GM18861 (cell line): ENCODE data around the gene LRRC4C.
"Not testable (repeated sequence)": the region's sequence is repeated elsewhere in the genome, so short reads cannot be mapped to it uniquely, and the experiment has no call there.

ENCODE experiments used
- ATAC-seq: cut with Tn5 transposase; IDR thresholded peaks from one replicate; pipeline ENCODE4 v1.9.1; 2021; ENCODE audit not compliant: unreplicated experiment

LRRC4C gene

GRCh38 chr11:40542821-40543220, 916.6 kb downstream of the LRRC4C start:
- no peak for ATAC-seq

DNA sequence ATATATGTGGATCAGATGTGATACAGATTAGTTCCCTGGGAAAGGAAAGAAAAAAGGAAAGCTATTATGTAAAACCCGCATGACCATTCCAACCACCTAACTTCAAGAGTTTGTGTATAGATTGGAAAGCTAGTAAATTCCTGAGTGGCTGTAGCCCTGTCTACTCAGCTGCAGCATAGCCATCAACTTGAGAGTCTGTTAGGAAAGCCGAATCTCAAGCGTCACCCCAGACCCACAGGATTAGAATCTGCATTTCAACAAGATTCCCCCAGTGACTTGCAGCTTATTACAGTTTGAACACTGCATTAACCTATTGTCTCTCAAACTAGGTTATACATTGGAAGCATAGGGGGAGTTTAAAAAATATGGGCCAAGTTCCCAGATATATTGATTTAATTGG, 921.7 kb downstream of the LRRC4C start:
- ATAC-seq: no peak

DNA sequence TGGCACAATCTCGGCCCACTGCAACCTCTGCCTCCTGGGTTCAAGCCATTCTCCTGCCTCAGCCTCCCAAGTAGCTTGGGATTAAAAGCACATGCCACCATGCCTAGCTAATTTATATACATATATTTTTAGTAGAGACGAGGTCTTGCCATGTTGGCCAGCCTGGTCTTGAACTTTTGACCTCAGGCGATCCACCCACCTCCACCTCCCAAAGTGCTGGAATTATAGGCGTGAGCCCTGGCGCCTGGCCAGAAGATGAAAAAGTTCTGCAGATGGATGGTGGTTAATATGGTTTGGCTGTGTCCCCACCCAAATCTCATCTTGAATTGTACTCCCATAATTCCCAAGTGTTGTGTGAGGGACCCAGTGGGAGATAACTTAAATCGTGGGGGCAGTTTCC, 937.4 kb downstream of the LRRC4C start:
- not testable (repeated sequence) for ATAC-seq

- ATAC-seq: no peak
Measured at GRCh38 chr11:40517122-40517521, 942.3 kb downstream of the LRRC4C start.

GRCh38 chr11:40514124-40514523, 945.3 kb downstream of the LRRC4C start:
- no peak for ATAC-seq

GRCh38 chr11:40513281-40513680, 946.2 kb downstream of the LRRC4C start:
- ATAC-seq: no peak

DNA sequence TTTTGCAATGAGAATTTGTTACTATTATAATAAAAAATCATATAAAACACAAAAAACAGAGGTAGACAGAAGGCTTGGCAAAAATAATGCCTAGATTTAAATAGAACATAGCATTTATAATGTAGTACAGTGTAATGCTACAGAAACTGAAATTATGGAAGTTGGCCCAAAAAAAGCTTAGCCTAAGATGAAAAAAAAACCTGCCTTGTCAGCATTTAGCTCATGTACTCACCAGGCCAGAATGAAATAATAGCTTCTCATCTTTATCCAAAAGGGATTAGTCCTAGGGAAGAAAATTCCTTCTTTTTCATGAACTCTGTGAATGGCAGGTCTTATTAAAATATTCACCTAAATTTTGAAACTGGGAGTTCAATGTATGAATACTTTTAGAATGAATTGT, 951.1 kb downstream of the LRRC4C start:
- no peak for ATAC-seq

DNA sequence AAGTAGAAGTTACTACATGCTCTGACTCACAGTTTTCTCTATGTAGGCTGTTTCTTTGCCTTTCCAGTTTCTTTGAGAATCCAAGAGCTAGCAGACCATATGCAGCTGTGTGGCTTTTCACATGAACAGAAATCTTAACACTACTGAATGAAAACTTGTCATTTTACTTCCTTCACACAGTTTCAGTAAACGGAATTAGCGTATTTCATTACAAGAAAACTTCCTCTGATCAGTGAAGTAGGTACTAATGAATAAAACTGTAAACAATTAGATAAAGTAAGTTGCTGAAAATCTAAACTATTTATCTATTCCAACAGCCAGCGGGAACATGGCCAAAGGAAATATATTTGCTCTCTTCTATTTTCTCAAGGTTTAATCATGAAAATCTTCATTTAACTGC, 953.2 kb downstream of the LRRC4C start:
- no peak for ATAC-seq

- ATAC-seq: no peak
Measured at GRCh38 chr11:40491341-40491740, 968.1 kb downstream of the LRRC4C start.

DNA sequence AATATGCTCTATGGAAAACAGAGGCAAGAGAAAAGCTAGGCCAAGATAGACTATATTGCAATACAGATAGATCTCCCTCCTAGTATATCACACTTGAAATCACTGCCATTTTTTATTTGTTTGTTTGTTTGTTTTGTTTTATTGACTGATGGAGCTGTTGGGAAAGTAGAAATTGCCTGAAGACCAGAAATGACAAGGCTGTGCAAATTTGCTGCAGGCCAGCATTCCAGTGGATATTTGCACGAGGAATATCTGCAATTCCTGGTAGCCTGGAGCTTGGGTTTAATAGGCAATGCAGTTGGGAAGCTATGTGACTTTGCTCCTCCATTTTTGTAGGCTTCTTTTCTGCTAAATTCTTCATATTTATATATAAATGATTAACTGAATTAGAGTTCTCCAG, 991.7 kb downstream of the LRRC4C start:
- no peak for ATAC-seq

GRCh38 chr11:40445391-40445790, 1014.1 kb downstream of the LRRC4C start:
- ATAC-seq: no peak

DNA sequence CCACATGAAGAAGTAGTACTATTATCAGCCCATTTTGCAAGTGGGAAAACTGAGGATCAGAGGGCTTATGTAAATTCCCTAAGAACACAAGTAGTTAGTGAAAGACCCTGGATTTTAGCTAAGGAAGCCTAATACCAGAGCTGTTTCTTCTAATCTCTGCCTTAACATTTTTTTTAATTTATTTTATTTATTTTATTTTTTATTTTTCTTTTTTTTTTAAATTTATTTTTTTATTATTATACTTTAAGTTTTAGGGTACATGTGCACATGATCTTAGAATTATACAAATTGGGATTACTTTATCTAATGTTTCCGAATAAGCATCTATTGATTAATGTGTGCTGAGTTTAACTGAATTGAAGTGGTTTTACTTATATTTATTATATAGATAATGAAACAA, 1015.3 kb downstream of the LRRC4C start:
- no peak for ATAC-seq

- no peak for ATAC-seq
Measured at GRCh38 chr11:40435344-40435743, 1024.1 kb downstream of the LRRC4C start.

GRCh38 chr11:40434926-40435325, 1024.5 kb downstream of the LRRC4C start:
- no peak for ATAC-seq

- ATAC-seq: no peak
Measured at GRCh38 chr11:40432358-40432757, 1027.1 kb downstream of the LRRC4C start.

- no peak for ATAC-seq
Measured at GRCh38 chr11:40425168-40425567, 1034.3 kb downstream of the LRRC4C start.

- ATAC-seq: no peak
Measured at GRCh38 chr11:40421208-40421981, 1038.1 kb downstream of the LRRC4C start.

- ATAC-seq: no peak
Measured at GRCh38 chr11:40417627-40418026, 1041.8 kb downstream of the LRRC4C start.

DNA sequence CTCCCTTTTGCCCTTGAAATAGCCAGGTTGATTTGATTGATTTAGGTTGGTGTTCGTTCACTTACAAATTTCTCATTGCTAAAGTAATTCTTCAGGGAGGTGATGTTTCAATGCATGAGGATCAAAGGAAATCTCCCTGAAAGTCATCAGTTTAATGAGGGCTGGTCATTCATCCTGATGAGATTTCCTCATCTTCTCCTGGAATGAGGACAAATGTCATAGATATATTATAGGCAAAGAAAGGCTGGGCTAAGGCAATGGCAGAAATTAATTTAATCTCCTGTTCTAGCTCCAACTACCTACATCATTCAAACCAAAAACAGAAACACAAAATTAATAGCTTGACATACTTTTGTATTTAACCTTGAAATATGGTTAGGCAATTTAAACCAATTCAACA, 1052.1 kb downstream of the LRRC4C start:
- no peak for ATAC-seq

DNA sequence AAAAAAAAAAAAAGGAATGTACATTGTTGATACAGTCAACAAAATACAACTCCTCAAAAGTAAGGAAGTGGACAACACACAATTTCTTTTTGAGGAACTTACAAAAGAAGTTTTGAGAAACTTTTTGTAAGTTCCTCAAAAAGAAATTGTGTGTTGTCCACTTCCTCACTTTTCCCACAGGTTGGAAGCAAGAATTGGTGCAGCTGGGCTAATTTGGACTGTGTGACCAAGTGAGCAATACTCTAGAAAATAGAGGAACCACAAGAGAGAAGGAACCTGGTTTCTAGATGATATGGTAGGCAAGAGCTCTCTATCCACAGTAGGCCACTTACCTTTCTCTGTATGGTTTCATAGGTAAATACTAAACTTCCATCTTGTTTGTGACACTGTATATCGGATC, 1053.8 kb downstream of the LRRC4C start:
- ATAC-seq: no peak

GRCh38 chr11:40403321-40403720, 1056.1 kb downstream of the LRRC4C start:
- no peak for ATAC-seq

- no peak for ATAC-seq
Measured at GRCh38 chr11:40401132-40401853, 1058.2 kb downstream of the LRRC4C start.

DNA sequence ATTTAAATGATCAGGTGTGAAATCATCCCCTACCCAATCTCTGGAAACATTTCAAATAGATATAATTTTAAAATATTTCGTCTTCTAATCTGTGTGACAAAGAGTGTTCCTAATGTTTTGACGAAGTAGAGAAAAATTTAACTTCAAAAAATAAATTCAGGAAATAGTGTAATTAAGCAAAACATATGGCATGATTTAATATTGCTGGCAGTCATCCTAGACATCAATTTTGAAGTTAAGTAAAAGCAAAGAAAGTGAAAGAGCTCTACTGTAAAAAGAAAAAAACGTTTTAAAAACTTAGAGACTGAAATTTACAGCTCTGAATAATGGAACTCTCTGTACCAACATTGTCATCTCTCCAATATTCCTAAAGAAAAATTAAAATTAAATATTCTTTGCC, 1062.3 kb downstream of the LRRC4C start:
- no peak for ATAC-seq
